ENCODE data around the gene SHISA9.

SHISA9 gene

DNA sequence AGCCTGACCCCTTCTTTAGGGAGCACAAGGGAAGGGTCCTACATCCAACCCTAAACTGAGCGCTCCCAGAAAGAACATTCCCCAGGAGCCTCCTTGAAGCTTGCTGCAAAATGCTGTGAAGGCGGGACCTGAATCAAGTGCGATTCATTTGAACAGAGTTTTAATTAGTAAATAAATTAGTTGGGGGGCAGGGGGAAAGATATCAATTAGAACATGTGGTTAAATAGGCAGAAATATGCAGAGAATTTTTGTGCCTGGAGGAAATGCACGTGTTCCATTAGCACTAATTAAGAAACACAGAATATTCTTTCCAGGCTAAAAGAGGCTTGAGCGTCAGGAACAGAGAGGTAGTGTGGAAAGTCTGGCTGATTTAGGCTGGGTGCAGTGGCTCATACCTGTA is 38.5 kb upstream of the SHISA9 start:
- no peak for TF ChIP-seq EZH2phosphoT487 (IDR thresholded peaks at IDR 0.05; ENCODE audit: borderline replicate concordance)
- TF ChIP-seq, protein P1, sequence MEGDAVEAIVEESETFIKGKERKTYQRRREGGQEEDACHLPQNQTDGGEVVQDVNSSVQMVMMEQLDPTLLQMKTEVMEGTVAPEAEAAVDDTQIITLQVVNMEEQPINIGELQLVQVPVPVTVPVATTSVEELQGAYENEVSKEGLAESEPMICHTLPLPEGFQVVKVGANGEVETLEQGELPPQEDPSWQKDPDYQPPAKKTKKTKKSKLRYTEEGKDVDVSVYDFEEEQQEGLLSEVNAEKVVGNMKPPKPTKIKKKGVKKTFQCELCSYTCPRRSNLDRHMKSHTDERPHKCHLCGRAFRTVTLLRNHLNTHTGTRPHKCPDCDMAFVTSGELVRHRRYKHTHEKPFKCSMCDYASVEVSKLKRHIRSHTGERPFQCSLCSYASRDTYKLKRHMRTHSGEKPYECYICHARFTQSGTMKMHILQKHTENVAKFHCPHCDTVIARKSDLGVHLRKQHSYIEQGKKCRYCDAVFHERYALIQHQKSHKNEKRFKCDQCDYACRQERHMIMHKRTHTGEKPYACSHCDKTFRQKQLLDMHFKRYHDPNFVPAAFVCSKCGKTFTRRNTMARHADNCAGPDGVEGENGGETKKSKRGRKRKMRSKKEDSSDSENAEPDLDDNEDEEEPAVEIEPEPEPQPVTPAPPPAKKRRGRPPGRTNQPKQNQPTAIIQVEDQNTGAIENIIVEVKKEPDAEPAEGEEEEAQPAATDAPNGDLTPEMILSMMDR (conservative IDR thresholded peaks at IDR 0.05; ENCODE audit: low read length), result no peak
- H3K4me2 ChIP-seq (ENCODE audit: low read depth, low read length, poor library complexity, severe bottlenecking), result no peak overlapping the region
- H4K20me1 ChIP-seq (ENCODE audit: insufficient read depth, low read length, poor library complexity, severe bottlenecking), result no peaks in the 10 kb centered on the region
- no peaks in the 10 kb centered on the region for H3K79me2 ChIP-seq (ENCODE audit: insufficient read depth, low read length)
- H2AFZ ChIP-seq (ENCODE audit: low read length), result no peak overlapping the region
- no peaks in the 10 kb centered on the region for H3K36me3 ChIP-seq (ENCODE audit: insufficient read depth, low read length)
- H3K9me2 ChIP-seq (replicated peaks; ENCODE audit: low read depth, low read length), result no peaks in the 10 kb centered on the region
- H3K27me3 ChIP-seq (ENCODE audit: insufficient read depth, low read length, poor library complexity, severe bottlenecking), result no peaks in the 10 kb centered on the region
- H3K9ac ChIP-seq (ENCODE audit: low read depth, low read length, poor library complexity, severe bottlenecking), result no peak overlapping the region
- H3K9me3 ChIP-seq (ENCODE audit: insufficient read depth, low read depth, low read length), result no peaks in the 10 kb centered on the region
- H3K4me1 ChIP-seq (ENCODE audit: insufficient read depth, low read length, poor library complexity, severe bottlenecking), result no peaks in the 10 kb centered on the region
- H3K4me3 ChIP-seq (ENCODE audit: low read length, poor library complexity, severe bottlenecking), result no peak overlapping the region
- H3F3A ChIP-seq (ENCODE audit: low read depth), result no peaks in the 10 kb centered on the region

DNA sequence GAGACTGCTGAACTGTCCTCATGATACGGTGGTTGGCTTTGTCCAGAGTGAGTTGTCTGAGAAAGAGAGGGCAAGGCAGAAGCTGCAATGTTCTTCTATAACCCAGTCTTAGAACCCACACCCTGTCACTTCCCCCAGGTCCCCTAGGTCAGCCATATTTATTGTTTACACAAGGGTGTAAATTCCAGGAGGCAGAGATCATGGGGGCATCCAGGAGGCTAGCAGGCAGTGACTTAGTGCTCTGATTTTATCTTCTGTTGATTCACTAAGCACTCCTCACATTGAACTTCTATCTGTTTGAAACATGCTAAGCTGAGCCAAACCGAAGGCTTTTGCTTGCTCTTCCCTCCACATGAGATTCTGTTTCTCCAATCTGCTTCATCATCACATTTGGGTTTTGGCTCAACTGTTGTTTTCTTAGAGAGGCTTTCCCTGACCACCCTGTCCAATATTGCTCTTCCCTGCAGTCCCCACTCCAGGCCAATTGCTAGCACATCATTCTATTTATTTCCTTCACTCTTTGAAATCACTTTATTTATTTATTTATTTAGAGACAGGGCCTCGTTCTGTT is 34.3 kb upstream of the SHISA9 start:
- Histone ChIP-seq H3K27me3 (ENCODE audit: insufficient read depth, low read length, poor library complexity, severe bottlenecking) (no peaks in the 10 kb centered on the region), H4K20me1 (ENCODE audit: insufficient read depth, low read length, poor library complexity, severe bottlenecking) (no peaks in the 10 kb centered on the region), H2AFZ (ENCODE audit: low read length) (no peak overlapping the region), H3K36me3 (ENCODE audit: insufficient read depth, low read length) (no peaks in the 10 kb centered on the region), H3F3A (ENCODE audit: low read depth) (no peaks in the 10 kb centered on the region), H3K79me2 (ENCODE audit: insufficient read depth, low read length) (no peaks in the 10 kb centered on the region), H3K9me3 (ENCODE audit: insufficient read depth, low read depth, low read length) (no peaks in the 10 kb centered on the region), H3K9me2 (replicated peaks; ENCODE audit: low read depth, low read length) (no peaks in the 10 kb centered on the region), H3K9ac (ENCODE audit: low read depth, low read length, poor library complexity, severe bottlenecking) (no peak overlapping the region), H3K4me1 (ENCODE audit: insufficient read depth, low read length, poor library complexity, severe bottlenecking) (no peaks in the 10 kb centered on the region), H3K4me3 (ENCODE audit: low read length, poor library complexity, severe bottlenecking) (no peak overlapping the region), H3K4me2 (ENCODE audit: low read depth, low read length, poor library complexity, severe bottlenecking) (no peak overlapping the region)
- TF ChIP-seq, protein P1 (conservative IDR thresholded peaks at IDR 0.05; ENCODE audit: low read length), result no peak
- TF ChIP-seq EZH2phosphoT487 (IDR thresholded peaks at IDR 0.05; ENCODE audit: borderline replicate concordance), result no peak

DNA sequence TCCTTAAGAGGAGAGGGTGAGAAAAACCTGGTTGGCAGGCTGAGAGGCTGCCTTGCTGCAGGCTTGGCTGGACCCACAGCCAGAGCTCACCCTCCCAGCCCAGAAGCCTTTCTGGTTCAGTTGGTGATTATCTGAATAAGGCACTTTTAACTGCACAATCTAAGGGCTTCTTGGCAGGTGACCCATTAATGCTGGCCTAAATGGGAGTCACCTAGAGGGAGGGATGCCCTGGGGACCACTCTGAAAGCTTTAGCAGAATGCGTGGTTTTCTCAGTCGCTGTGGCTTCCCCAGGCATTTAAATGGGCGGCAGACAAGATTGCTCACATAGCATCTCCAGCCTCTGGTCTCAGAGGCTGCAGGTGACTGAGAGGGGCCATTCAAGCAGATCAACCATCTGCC is 33.2 kb upstream of the SHISA9 start:
- Histone ChIP-seq H3K4me1 (ENCODE audit: insufficient read depth, low read length, poor library complexity, severe bottlenecking) (no peaks in the 10 kb centered on the region), H3K9ac (ENCODE audit: low read depth, low read length, poor library complexity, severe bottlenecking) (no peak overlapping the region), H3K4me2 (ENCODE audit: low read depth, low read length, poor library complexity, severe bottlenecking) (no peak overlapping the region), H3F3A (ENCODE audit: low read depth) (no peaks in the 10 kb centered on the region), H3K9me2 (replicated peaks; ENCODE audit: low read depth, low read length) (no peaks in the 10 kb centered on the region), H2AFZ (ENCODE audit: low read length) (no peak overlapping the region), H3K27me3 (ENCODE audit: insufficient read depth, low read length, poor library complexity, severe bottlenecking) (no peaks in the 10 kb centered on the region), H3K79me2 (ENCODE audit: insufficient read depth, low read length) (no peaks in the 10 kb centered on the region), H3K9me3 (ENCODE audit: insufficient read depth, low read depth, low read length) (no peaks in the 10 kb centered on the region), H3K4me3 (ENCODE audit: low read length, poor library complexity, severe bottlenecking) (no peak overlapping the region), H3K36me3 (ENCODE audit: insufficient read depth, low read length) (no peaks in the 10 kb centered on the region), H4K20me1 (ENCODE audit: insufficient read depth, low read length, poor library complexity, severe bottlenecking) (no peaks in the 10 kb centered on the region)
- no peak for TF ChIP-seq EZH2phosphoT487 (IDR thresholded peaks at IDR 0.05; ENCODE audit: borderline replicate concordance)
- TF ChIP-seq, protein P1 (conservative IDR thresholded peaks at IDR 0.05; ENCODE audit: low read length), result no peak

Measured in Loucy (cell line).